ENCODE results near the gene LIMD2.

LIMD2 gene

DNA sequence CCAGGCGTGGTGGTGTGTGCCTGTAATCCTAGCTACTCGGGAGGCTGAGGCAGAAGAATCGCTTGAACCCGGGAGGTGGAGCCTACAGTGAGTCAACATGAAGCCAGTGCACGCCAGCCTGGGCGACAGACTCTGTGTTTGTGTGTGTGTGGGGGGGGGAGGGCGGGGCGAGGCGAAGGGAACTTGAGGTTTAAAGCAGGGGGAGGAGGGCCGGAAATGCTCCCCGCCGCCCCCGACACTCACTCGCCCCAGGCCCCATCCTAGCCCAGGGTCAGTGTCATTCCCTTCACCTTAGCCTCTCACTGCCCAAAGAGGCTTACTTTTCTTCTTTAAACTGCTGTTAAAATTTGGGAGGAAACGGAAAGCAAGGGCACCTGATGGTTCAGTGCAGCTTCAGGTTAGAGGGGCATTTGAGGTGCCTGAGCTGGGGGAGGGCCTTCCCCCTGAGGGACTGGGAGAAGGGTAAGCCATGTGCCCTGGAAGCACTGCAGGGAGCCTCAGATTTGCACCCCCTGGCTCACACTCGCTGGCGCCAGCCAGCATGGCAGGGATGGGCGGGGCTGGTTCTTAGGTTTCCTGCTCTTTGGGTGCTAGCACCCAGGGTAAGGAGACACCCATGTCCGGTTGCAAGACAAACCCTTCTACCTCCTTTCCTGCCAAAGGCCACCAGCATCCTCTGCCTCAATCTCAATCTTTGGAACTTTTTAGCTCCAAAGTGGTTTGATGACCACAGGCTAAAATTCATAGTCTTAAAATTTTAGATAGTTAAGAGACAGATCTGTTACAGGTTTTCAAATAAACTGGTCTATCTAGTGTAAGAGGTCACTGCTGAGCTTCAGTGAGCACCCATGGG, 2.2 kb upstream of the LIMD2 start:
- DNase-seq (ENCODE audit: low read depth), result no peak
- no peak overlapping the region for H3K4me3 ChIP-seq (ENCODE audit: low read length)

DNA sequence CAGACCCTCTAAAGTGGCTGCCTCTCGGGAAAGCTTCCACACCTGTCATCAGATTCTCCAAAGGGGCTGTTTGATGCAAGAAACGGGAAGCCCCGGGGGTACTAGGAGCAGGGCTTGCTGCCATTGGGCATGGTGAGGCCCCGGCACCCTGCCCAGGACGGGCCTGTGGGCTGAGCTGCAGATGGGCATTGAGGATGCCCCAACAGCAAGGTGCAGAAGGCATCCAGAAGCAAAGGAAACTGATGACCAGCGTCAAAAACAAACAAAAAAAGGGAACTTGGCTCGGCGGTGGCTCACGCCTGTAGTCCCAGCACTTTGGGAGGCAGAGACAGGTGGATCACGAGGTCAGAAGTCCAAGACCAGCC, 1.5 kb upstream of the LIMD2 start:
- TF ChIP-seq, protein P1, sequence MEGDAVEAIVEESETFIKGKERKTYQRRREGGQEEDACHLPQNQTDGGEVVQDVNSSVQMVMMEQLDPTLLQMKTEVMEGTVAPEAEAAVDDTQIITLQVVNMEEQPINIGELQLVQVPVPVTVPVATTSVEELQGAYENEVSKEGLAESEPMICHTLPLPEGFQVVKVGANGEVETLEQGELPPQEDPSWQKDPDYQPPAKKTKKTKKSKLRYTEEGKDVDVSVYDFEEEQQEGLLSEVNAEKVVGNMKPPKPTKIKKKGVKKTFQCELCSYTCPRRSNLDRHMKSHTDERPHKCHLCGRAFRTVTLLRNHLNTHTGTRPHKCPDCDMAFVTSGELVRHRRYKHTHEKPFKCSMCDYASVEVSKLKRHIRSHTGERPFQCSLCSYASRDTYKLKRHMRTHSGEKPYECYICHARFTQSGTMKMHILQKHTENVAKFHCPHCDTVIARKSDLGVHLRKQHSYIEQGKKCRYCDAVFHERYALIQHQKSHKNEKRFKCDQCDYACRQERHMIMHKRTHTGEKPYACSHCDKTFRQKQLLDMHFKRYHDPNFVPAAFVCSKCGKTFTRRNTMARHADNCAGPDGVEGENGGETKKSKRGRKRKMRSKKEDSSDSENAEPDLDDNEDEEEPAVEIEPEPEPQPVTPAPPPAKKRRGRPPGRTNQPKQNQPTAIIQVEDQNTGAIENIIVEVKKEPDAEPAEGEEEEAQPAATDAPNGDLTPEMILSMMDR (IDR thresholded peaks at IDR 0.05; ENCODE audit: insufficient read depth, low read depth, low read length, missing control alignments), result no peak
- DNase-seq (ENCODE audit: low read depth), result no peak

More for the DNA sequence above, 2.2 kb upstream of the LIMD2 start:
- TF ChIP-seq, protein P1 (IDR thresholded peaks at IDR 0.05; ENCODE audit: insufficient read depth, low read depth, low read length, missing control alignments), result no peak

DNA sequence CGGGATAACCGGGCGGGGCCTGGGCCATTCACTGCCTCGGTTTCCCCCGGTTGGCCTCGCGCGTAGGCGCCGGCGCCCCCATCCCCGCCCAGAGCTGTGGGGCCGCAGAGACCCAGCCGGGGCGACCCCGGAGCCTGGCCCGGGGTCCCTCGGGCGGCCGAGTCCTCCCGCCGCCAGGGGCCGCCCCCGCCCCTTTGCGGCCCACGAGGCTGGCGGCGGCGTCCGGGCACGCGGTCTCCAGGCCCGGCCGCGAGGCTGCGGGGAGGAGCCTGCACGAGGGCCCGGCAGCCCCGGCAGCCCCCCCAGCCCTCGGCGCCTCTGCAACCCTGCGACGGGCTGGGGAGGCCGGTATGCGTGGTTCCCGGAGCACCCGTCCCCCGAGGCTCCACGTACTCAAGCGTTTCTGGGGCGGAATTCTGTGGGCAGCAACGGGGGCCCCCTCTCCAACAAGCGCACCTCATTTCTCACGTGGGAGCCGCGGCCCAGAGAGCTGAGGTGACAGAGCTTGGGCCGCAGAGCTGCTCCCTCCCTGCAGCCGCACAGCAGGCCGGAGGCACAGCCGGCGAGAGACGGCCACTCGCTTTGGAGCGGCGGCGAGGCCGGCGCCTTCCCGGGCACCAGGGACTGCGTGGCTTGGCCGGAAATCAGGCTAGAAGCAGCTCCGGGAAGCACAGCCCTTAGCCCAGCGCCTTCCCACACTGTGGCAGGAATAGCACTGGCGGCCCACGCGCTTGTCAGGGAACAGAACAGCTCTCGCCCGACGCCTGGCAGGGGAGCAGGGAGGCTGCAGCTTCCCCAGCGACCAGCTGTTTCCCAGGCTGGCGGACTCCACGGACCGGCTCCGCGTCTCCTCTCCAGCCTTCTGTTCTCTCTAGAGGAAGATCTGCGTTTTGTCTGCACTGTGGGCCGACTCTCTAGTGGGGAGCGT, 867 bp upstream of the LIMD2 start:
- TF ChIP-seq, protein P1 (IDR thresholded peaks at IDR 0.05; ENCODE audit: insufficient read depth, low read depth, low read length, missing control alignments), result no peak
- peak overlapping the region; percentile 14 for H3K4me3 ChIP-seq (ENCODE audit: low read length)
- no peak for DNase-seq (ENCODE audit: low read depth)

More for the DNA sequence above, 1.5 kb upstream of the LIMD2 start:
- no peak overlapping the region for H3K4me3 ChIP-seq (ENCODE audit: low read length)

DNA sequence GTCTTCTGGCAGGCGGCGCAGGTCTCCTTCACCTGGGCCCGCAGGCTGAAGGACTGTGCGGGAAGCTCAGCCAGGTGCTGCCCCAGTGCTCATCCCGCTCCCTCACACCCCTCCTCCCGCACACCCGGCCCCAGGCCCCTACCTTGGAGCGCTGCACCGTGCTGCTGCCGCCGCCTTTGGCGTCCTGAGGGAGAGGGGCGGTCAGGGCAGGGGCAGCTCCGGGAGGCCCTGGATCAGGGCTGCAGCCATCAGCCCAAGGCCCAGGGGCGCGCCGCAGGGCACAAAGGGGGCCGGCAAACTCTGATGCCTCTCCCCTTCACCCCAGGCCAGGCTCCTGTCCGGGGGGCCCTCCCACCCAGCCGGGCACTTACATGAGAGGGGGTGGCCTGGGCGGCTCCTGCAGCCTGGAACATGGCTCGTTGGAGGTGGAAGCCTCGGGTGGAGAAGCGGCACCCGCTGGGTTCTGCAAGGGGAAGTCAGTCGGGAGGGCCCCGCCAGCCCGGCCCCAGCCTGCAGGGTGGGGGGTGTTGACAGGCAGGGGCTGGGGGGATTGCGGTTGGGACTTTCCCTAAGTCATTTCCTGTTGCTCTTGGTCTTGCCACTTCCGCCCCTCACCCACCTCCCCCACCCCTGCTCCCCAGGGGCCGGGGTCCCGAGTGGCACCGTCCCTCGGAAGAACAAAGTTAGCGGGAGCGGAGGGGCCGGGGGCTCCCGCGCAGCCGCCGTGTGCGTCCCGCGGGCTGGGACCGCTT, 863 bp downstream of the LIMD2 start:
- TF ChIP-seq, protein P1 (IDR thresholded peaks at IDR 0.05; ENCODE audit: insufficient read depth, low read depth, low read length, missing control alignments), result no peak
- no peak overlapping the region for H3K4me3 ChIP-seq (ENCODE audit: low read length)
- DNase-seq (ENCODE audit: low read depth), result no peak

DNA sequence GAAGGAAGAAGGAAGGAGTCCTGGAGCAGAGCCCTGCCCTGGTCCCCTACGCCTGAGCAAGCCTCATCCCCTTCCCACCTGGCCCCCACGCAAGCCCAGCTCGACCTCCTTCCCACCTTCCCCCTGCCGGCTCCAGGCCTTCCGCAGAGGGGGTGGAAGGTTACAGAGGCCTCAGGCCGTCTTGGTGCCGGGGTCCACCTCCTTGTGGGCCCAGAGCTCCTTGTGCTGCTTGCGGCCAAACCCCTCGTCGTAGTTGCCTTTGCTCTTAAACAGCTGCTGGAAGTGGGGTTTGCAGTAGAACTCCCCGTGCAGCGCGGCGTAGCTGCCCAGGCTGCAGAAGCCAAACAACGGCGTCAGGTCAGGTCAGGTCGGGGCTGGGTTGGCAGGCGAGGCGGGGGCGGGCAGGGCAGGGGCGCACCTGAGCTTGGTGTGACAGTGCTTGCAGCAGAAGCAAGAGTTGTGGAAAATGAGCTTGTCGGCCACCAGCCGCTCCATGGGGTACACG, 1.5 kb downstream of the LIMD2 start:
- DNase-seq (ENCODE audit: low read depth), result no peak
- TF ChIP-seq, protein P1 (IDR thresholded peaks at IDR 0.05; ENCODE audit: insufficient read depth, low read depth, low read length, missing control alignments), result no peak
- H3K4me3 ChIP-seq (ENCODE audit: low read length), result no peak overlapping the region

All from epithelial cell of esophagus (primary cell).